IMR-90 (cell line): Measurements from ENCODE around the gene SLC4A9. TPM values are rescaled to one million over a fixed set of nuclear protein-coding genes. Genes with fewer than 3 reads are reported as not detected.

Experiments used
- ATAC-seq: fragments of 200-7000 bp; cut with Tn5 transposase; 2 replicates; pipeline ENCODE4 v1.9.1; 2020; ENCODE audit warnings: low read depth, mild to moderate bottlenecking, moderate library complexity
- BruUV-seq: library from RNA; stranded (reverse); fragments of 400-500 nt; replicated peaks from 2 replicates; lab custom pipeline; 2021; lab: Mats Ljungman, UMichigan
- CTCF ChIA-PET: fragments of 300-600 bp; formaldehyde crosslinking; extraction: SDS; loops from one replicate; lab custom pipeline; 2021; ENCODE audit warnings: antibody characterized with exemption; lab: Yijun Ruan, JAX
- POLR2A ChIA-PET: fragments of 300-600 bp; sonication (Branson Sonifier 250); formaldehyde crosslinking; loops from one replicate; lab custom pipeline; 2022; ENCODE audit warnings: antibody characterized with exemption; ENCODE audit not compliant: unreplicated experiment; lab: Charles Lee
- DNase-seq: peaks from one replicate; pipeline ENCODE4 v3.0.0; 2013
- H2AFZ ChIP-seq: replicated peaks from 2 replicates; pipeline ENCODE3; 2013; ENCODE audit warnings: low read length, mild to moderate bottlenecking; ENCODE audit not compliant: poor library complexity
- H2AK5ac ChIP-seq: 2 replicates; pipeline ENCODE4 v1.6.1; 2013; ENCODE audit warnings: low read depth, low read length, inconsistent platforms
- H2AK9ac ChIP-seq: replicated peaks from 2 replicates; pipeline ENCODE3; 2013; ENCODE audit warnings: mild to moderate bottlenecking, low read depth, low read length, moderate library complexity; ENCODE audit not compliant: poor library complexity
- H2BK120ac ChIP-seq: 2 replicates; pipeline ENCODE4 v1.6.1; 2013; ENCODE audit warnings: low read depth, low read length, inconsistent platforms
- H2BK15ac ChIP-seq: 3 replicates; pipeline ENCODE4 v1.6.1; 2013; ENCODE audit warnings: low read depth, low read length, inconsistent platforms
- H2BK20ac ChIP-seq: 2 replicates; pipeline ENCODE4 v1.6.1; 2013; ENCODE audit warnings: low read depth, mild to moderate bottlenecking, inconsistent platforms, low read length, moderate library complexity
- H2BK5ac ChIP-seq: 2 replicates; pipeline ENCODE4 v1.6.1; 2013; ENCODE audit warnings: mild to moderate bottlenecking, low read depth, low read length, inconsistent platforms; ENCODE audit not compliant: poor library complexity, severe bottlenecking
- H3K14ac ChIP-seq: replicated peaks from 2 replicates; pipeline ENCODE4 v1.6.1; 2013; ENCODE audit warnings: low read depth, low read length, inconsistent platforms
- H3K18ac ChIP-seq: 2 replicates; pipeline ENCODE4 v1.6.1; 2013; ENCODE audit warnings: low read depth, low read length, control low read depth
- H3K23ac ChIP-seq: 2 replicates; pipeline ENCODE4 v1.6.1; 2013; ENCODE audit warnings: low read depth, low read length, inconsistent platforms
- H3K27ac ChIP-seq: 2 replicates; pipeline ENCODE4 v1.5.1; 2013; ENCODE audit warnings: mild to moderate bottlenecking, control low read depth, low read length; ENCODE audit not compliant: insufficient read depth
- H3K27me3 ChIP-seq: 2 replicates; pipeline ENCODE4 v1.6.1; 2013; ENCODE audit warnings: low read length; ENCODE audit not compliant: control insufficient read depth, insufficient read depth
- H3K36me3 ChIP-seq: 2 replicates; pipeline ENCODE4 v1.6.1; 2013; ENCODE audit warnings: low read length, mixed read lengths; ENCODE audit not compliant: control insufficient read depth, insufficient read depth
- H3K4ac ChIP-seq: 2 replicates; pipeline ENCODE4 v1.6.1; 2013; ENCODE audit warnings: low read depth, low read length, inconsistent platforms
- H3K4me1 ChIP-seq: 2 replicates; pipeline ENCODE4 v1.6.1; 2013; ENCODE audit warnings: low read length, mixed read lengths; ENCODE audit not compliant: control insufficient read depth, insufficient read depth
- H3K4me2 ChIP-seq: 2 replicates; pipeline ENCODE4 v1.6.1; 2013; ENCODE audit warnings: low read depth, mild to moderate bottlenecking, control low read depth, low read length, moderate library complexity
- H3K4me3 ChIP-seq: 2 replicates; pipeline ENCODE4 v1.5.1; 2013; ENCODE audit warnings: low read depth, mild to moderate bottlenecking, control low read depth, low read length, moderate library complexity; ENCODE audit not compliant: insufficient read depth
- H3K56ac ChIP-seq: 2 replicates; pipeline ENCODE4 v1.6.1; 2013; ENCODE audit warnings: low read length, inconsistent platforms; ENCODE audit not compliant: insufficient read depth; ENCODE audit errors: extremely low read depth
- H3K79me1 ChIP-seq, 2 experiments: 2 replicates each; pipeline ENCODE4 v1.6.1; 2013; ENCODE audit warnings: low read length in 2 of 2, inconsistent platforms in 1 of 2, low read depth in 1 of 2
- H3K9ac ChIP-seq: 2 replicates; pipeline ENCODE4 v1.6.1; 2013; ENCODE audit warnings: low read depth, low read length, control low read depth
- H3K9me1 ChIP-seq: 2 replicates; pipeline ENCODE4 v1.6.1; 2013; ENCODE audit warnings: low read length, inconsistent platforms; ENCODE audit not compliant: insufficient read depth
- H3K9me3 ChIP-seq: 2 replicates; pipeline ENCODE4 v1.6.1; 2013; ENCODE audit warnings: low read length; ENCODE audit not compliant: control insufficient read depth, insufficient read depth
- H4K20me1 ChIP-seq: 2 replicates; pipeline ENCODE4 v1.6.1; 2013; ENCODE audit warnings: low read length, inconsistent platforms; ENCODE audit not compliant: insufficient read depth
- H4K5ac ChIP-seq: 2 replicates; pipeline ENCODE4 v1.6.1; 2013; ENCODE audit warnings: mild to moderate bottlenecking, low read depth, low read length, control low read depth
- H4K8ac ChIP-seq, 2 experiments: 2 replicates each; pipeline ENCODE4 v1.6.1; 2013; ENCODE audit warnings: low read depth in 2 of 2, low read length in 2 of 2, control low read depth in 1 of 2, inconsistent platforms in 1 of 2
- H4K91ac ChIP-seq: 2 replicates; pipeline ENCODE4 v1.6.1; 2013; ENCODE audit warnings: low read depth, low read length, inconsistent platforms; ENCODE audit not compliant: insufficient read depth
- MAFK ChIP-seq: IDR thresholded peaks from 2 replicates; pipeline ENCODE4 v1.6.1; 2012; ENCODE audit warnings: low read depth, low read length, improper control_type of control experiment
- MAZ ChIP-seq: IDR thresholded peaks from 2 replicates; pipeline ENCODE4 v1.6.1; 2012; ENCODE audit warnings: low read depth, mild to moderate bottlenecking, low read length, improper control_type of control experiment, moderate library complexity, borderline replicate concordance
- RCOR1 ChIP-seq: IDR thresholded peaks from 2 replicates; pipeline ENCODE4 v1.6.1; 2012; ENCODE audit warnings: mild to moderate bottlenecking, low read length, improper control_type of control experiment; ENCODE audit not compliant: insufficient replicate concordance
- WGBS, 2 experiments: methylation state at CpG; one replicate each; pipeline versions ENCODE4 v1.1.5 to v1.1.7; 2013; ENCODE audit warnings: missing lambda C conversion rate in 2 of 2; ENCODE audit not compliant: insufficient read length in 1 of 2; ENCODE audit errors: extremely low coverage in 2 of 2; 5-methylcytosine and 5-hydroxymethylcytosine counted together
- dilution Hi-C: fragments of 300-500 bp; cut with HindIII; formaldehyde crosslinking; loops from one replicate; pipeline ENCODE4 v1.14.3; 2018; ENCODE audit warnings: low sequenced_read_pairs; ENCODE audit not compliant: unreplicated experiment
- in situ Hi-C: fragments of 300-500 bp; cut with MboI; formaldehyde crosslinking; loops from 3 replicates; pipeline ENCODE4 v1.14.3; 2019; ENCODE audit warnings: low sequenced_read_pairs, inconsistent platforms, mixed read lengths
- intact Hi-C: fragments of 100-400 bp; cut with micrococcal nuclease; formaldehyde crosslinking; loops from 2 replicates; pipeline ENCODE4 v1.10.0; 2022
- polyA plus RNA-seq, 3 experiments: library from polyadenylated mRNA; depleted of rRNA; stranded (reverse); fragments of >200 nt; gene quantifications; 2 replicates each; pipeline ENCODE4 v1.2.3, GENCODE V29; 2012; ENCODE audit warnings: low replicate concordance in 1 of 3
- total RNA-seq: library from RNA; depleted of rRNA; stranded (reverse); fragments of >200 nt; gene quantifications from 2 replicates; pipeline ENCODE4 v1.2.3, GENCODE V29; 2012
- TF ChIP-seq, protein P1 (sequence below): fragments of 150-350 bp; IDR thresholded peaks from 2 replicates; pipeline ENCODE4 v1.6.1; 2016; ENCODE audit warnings: low read depth, mild to moderate bottlenecking, low read length, moderate library complexity, borderline replicate concordance
- TF ChIP-seq, protein P2 (sequence below): fragments of 150-350 bp; IDR thresholded peaks from 2 replicates; pipeline ENCODE4 v1.6.1; 2017; ENCODE audit warnings: mild to moderate bottlenecking, antibody characterized with exemption, low read length, low read depth

Gene SLC4A9
- total and polyA plus RNA-seq, 2 of the 4 experiments (the other 2 are of a cell fraction), result not detected

DNA sequence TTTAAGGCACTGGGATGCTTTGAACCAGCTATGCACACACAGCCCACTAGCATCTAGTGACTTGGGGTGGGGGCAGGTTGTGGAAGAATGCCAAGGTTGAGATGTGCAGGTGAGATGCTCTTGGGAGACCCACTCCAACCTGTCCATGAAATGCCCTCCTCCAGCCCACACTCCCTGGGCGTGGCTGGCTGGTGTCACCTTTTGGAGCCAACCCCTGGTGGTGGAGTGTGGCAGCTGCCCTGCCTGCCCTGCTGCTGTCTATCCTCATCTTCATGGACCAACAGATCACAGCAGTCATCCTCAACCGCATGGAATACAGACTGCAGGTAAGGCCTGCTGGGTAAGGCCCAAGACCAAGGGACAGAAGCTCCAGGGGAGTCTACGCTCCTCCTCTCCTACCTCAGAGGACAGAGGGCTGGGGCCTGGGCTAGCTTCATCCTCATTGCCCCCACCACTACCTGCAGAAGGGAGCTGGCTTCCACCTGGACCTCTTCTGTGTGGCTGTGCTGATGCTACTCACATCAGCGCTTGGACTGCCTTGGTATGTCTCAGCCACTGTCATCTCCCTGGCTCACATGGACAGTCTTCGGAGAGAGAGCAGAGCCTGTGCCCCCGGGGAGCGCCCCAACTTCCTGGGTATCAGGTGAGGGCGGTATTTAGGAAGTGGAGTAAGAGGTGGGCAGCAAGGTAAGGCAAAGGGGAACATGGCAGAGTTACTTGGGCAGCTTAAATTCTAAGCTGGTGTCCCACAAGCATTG lies 7.4 kb downstream of the SLC4A9 start:
- no peak overlapping the region for H4K5ac ChIP-seq
- no peak for TF ChIP-seq MAZ
- TF ChIP-seq, protein P1, sequence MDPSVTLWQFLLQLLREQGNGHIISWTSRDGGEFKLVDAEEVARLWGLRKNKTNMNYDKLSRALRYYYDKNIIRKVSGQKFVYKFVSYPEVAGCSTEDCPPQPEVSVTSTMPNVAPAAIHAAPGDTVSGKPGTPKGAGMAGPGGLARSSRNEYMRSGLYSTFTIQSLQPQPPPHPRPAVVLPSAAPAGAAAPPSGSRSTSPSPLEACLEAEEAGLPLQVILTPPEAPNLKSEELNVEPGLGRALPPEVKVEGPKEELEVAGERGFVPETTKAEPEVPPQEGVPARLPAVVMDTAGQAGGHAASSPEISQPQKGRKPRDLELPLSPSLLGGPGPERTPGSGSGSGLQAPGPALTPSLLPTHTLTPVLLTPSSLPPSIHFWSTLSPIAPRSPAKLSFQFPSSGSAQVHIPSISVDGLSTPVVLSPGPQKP, result no peak
- TF ChIP-seq, protein P2, sequence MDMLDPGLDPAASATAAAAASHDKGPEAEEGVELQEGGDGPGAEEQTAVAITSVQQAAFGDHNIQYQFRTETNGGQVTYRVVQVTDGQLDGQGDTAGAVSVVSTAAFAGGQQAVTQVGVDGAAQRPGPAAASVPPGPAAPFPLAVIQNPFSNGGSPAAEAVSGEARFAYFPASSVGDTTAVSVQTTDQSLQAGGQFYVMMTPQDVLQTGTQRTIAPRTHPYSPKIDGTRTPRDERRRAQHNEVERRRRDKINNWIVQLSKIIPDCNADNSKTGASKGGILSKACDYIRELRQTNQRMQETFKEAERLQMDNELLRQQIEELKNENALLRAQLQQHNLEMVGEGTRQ, result no peak
- TF ChIP-seq RCOR1, result no peak
- no peak for TF ChIP-seq MAFK
- no peak overlapping the region for H2AFZ ChIP-seq
- H4K8ac ChIP-seq, result no peak overlapping the region
- H4K20me1 ChIP-seq, result no peaks in the 10 kb centered on the region
- dilution Hi-C loops (no loop called here), in situ Hi-C loops (loop anchor here (25.0 kb wide), 1 partner anchor 580 kb away; the partner anchor contains the start of gene PSD2), intact Hi-C loops (no loop called here)
- no peak overlapping the region for H2AK9ac ChIP-seq
- H3K9me1 ChIP-seq, result no peaks in the 10 kb centered on the region
- no peak overlapping the region for H3K4me2 ChIP-seq
- WGBS, 2 experiments, result 90% methylated on average over 2 of the region's 8 CpGs; no CpG with 5 or more reads in 1 of the 2 experiments
- no peak overlapping the region for H3K9ac ChIP-seq
- H3K14ac ChIP-seq, result no peak overlapping the region
- H3K27me3 ChIP-seq, result peaks cover 18% of the 10 kb centered on the region; the same call in 1 of the 2 replicates
- H2AK5ac ChIP-seq, result no peak overlapping the region
- no peak overlapping the region for H3K27ac ChIP-seq
- H3K79me1 ChIP-seq, result no peaks in the 10 kb centered on the region
- H2BK120ac ChIP-seq, result no peak overlapping the region
- H3K18ac ChIP-seq, result no peak overlapping the region
- no peak for DNase-seq
- no peak overlapping the region for H3K23ac ChIP-seq
- no peaks in the 10 kb centered on the region for H3K9me3 ChIP-seq
- no peak overlapping the region for H3K56ac ChIP-seq
- H2BK5ac ChIP-seq, result no peak overlapping the region
- no peak overlapping the region for H2BK15ac ChIP-seq
- no TSS peak for BruUV-seq
- H3K36me3 ChIP-seq, result no peaks in the 10 kb centered on the region
- no peak for ATAC-seq
- CTCF ChIA-PET, result interaction anchor here (1.2 kb wide), 1 partner anchor 22 kb away, joined by 3 read pairs; the partner anchor contains the start of gene HBEGF
- no peak overlapping the region for H4K91ac ChIP-seq
- H3K4me1 ChIP-seq, result no peaks in the 10 kb centered on the region
- H3K4ac ChIP-seq, result no peak overlapping the region
- no peak overlapping the region for H2BK20ac ChIP-seq
- H3K4me3 ChIP-seq, result no peak overlapping the region
- POLR2A ChIA-PET, result no interaction called here
